Activated naive CD4-positive, alpha-beta T cell treated with anti-CD3 and anti-CD28 coated beads for 36 hours (primary cell): ENCODE data around the gene HS6ST1. TPM values are rescaled to one million over a fixed set of nuclear protein-coding genes. Genes with fewer than 3 reads are reported as not detected.
"Not testable (repeated sequence)": the region's sequence is repeated elsewhere in the genome, so short reads cannot be mapped to it uniquely, and the experiment has no call there.

Source experiments
- CTCF ChIA-PET: fragments of 350-600 bp; sonication (Branson Sonifier 250); formaldehyde crosslinking; loops from one replicate; lab custom pipeline; 2021; ENCODE audit warnings: antibody characterized with exemption; lab: Charles Lee
- DNase-seq: peaks from one replicate; pipeline ENCODE4 v3.0.0-alpha.2; 2020
- H3K27ac Mint-ChIP-seq: one replicate; pipeline ENCODE4 v1.8.0; 2021; ENCODE audit warnings: mild to moderate bottlenecking, mixed read lengths
- H3K27me3 Mint-ChIP-seq: one replicate; pipeline ENCODE4 v1.8.0; 2021; ENCODE audit warnings: low read depth, mixed read lengths
- H3K36me3 Mint-ChIP-seq: one replicate; pipeline ENCODE4 v1.8.0; 2021; ENCODE audit warnings: low read depth, mixed read lengths
- H3K4me1 Mint-ChIP-seq: one replicate; pipeline ENCODE4 v1.8.0; 2021; ENCODE audit warnings: low read depth, mixed read lengths
- H3K4me3 Mint-ChIP-seq: one replicate; pipeline ENCODE4 v1.8.0; 2021; ENCODE audit warnings: mild to moderate bottlenecking, moderate library complexity, mixed read lengths
- H3K9me3 Mint-ChIP-seq: one replicate; pipeline ENCODE4 v1.8.0; 2021; ENCODE audit warnings: mixed read lengths
- intact Hi-C: fragments of 100-400 bp; cut with micrococcal nuclease; formaldehyde crosslinking; loops from one replicate; pipeline ENCODE4 v1.15.1; 2023
- total RNA-seq, 2 experiments: library from RNA; stranded (reverse); gene quantifications; one replicate each; pipeline ENCODE4 v1.2.3, GENCODE V29; 2021

HS6ST1 gene
- total RNA-seq, 2 experiments from 2014 or later, result 8.1 to 8.2 TPM

- intact Hi-C loops, result no loop called here
- Mint-ChIP-seq H3K4me3 (no peak overlapping the region), H3K4me1 (peaks cover under 1% of the 10 kb centered on the region), H3K27ac (no peak overlapping the region), H3K9me3 (peaks cover 15% of the 10 kb centered on the region), H3K27me3 (no peaks in the 10 kb centered on the region), H3K36me3 (peaks cover 26% of the 10 kb centered on the region)
- CTCF ChIA-PET, result no interaction called here
- no peak for DNase-seq
Measured at GRCh38 chr2:128275498-128276045, 43.1 kb downstream of the HS6ST1 start.

DNA sequence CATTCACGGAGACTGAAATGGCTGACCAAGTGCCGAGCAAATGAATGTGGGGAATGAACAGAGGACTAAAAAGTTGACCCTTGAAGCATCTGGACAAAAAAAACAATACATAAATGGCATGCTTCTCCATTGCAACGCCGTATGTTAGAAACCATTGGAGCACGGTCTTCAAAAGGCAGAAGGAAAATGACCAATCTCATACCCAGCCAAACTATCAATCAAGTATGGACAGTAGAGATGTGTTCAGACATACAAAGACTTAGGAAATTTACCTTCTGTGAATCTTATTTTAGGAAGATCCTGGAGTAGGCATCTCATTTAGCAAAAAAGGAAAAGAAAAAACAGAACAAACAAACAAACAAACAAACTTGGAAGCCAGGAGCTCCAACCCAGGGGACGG, 44.5 kb downstream of the HS6ST1 start:
- intact Hi-C loops, result no loop called here
- DNase-seq, result no peak
- H3K27ac Mint-ChIP-seq, result no peak overlapping the region
- H3K9me3 Mint-ChIP-seq, result peaks cover 15% of the 10 kb centered on the region
- H3K4me3 Mint-ChIP-seq, result no peak overlapping the region
- H3K4me1 Mint-ChIP-seq, result no peaks in the 10 kb centered on the region
- H3K27me3 Mint-ChIP-seq, result no peaks in the 10 kb centered on the region
- H3K36me3 Mint-ChIP-seq, result peaks cover 26% of the 10 kb centered on the region
- CTCF ChIA-PET, result no interaction called here

DNA sequence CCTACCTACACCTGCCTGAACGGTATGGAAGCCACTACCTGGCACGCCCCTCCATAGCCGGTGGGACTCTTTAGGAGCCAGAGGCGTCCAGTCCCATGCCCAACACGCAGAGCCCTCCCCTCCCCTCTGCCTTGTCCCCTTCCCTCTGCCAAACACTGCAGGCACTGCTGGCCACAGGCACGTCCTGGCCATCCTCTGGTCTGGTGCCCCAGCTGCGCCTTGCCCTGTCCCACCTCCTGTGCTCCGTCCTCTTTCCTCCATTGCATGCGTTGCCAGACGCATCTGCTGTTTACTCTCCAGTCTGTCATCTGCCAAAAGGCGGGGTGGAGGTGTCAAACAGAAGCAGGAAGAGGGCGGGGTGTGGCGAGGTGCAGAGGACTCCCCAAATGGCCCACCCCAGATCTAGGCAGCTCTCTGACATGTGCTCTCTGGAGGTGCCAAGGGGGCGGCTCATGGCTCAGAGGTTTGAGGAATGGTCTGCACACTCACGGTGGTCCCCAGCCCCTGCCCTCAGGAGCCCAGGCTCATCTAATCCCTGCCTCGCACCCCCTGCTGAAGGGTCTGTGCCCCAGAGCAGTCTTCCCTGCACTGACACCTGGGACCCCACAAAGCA, 45.1 kb downstream of the HS6ST1 start:
- Mint-ChIP-seq H3K4me1 (no peaks in the 10 kb centered on the region), H3K36me3 (peaks cover 26% of the 10 kb centered on the region), H3K27ac (no peak overlapping the region), H3K9me3 (peaks cover 15% of the 10 kb centered on the region), H3K27me3 (no peaks in the 10 kb centered on the region), H3K4me3 (no peak overlapping the region)
- intact Hi-C loops, result no loop called here
- CTCF ChIA-PET, result no interaction called here
- no peak for DNase-seq

- Mint-ChIP-seq H3K9me3 (peaks cover 15% of the 10 kb centered on the region), H3K4me1 (no peaks in the 10 kb centered on the region), H3K27ac (no peak overlapping the region), H3K4me3 (no peak overlapping the region), H3K27me3 (no peaks in the 10 kb centered on the region), H3K36me3 (peaks cover 26% of the 10 kb centered on the region)
- intact Hi-C loops, result no loop called here
- DNase-seq, result no peak
- CTCF ChIA-PET, result no interaction called here
Measured at GRCh38 chr2:128272601-128273468, 45.8 kb downstream of the HS6ST1 start.

DNA sequence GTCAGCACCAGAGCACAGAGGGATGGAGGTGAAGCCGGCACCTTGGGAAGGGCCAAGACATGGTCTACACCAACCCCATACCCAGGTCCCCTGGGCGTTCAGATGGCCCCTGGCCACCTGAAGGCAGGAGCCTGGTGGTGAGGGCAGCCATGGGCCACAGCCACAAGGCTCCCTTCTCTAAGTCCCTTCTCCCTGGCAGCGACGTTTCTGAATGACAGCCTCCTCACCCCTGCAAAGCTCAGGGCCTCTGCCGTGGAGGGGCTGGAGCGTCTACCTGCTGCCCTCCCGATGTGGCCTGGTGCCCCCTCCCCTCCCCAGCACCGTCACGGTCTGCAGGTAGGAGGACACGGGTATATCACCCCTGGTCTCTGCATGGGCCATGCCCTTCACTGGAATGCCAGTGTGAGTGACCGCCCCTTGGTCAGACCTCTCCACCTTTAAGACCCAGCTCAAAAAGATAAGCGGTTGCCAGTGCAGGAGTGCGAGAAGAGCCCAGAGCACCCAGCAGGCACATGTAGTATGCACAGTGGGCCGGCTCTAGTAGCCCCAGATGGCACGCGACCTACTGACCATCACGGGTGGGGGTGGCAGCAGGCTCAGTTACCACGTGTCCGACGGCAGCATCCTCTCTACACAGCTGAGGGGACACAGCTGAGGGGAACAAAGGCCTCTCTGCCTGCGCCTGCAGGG, 46.6 kb downstream of the HS6ST1 start:
- CTCF ChIA-PET, result no interaction called here
- no peak overlapping the region for H3K4me3 Mint-ChIP-seq
- peaks cover 26% of the 10 kb centered on the region for H3K36me3 Mint-ChIP-seq
- no peak overlapping the region for H3K27ac Mint-ChIP-seq
- no peaks in the 10 kb centered on the region for H3K27me3 Mint-ChIP-seq
- H3K4me1 Mint-ChIP-seq, result no peaks in the 10 kb centered on the region
- intact Hi-C loops, result no loop called here
- no peak for DNase-seq
- peaks cover 15% of the 10 kb centered on the region for H3K9me3 Mint-ChIP-seq

- CTCF ChIA-PET, result no interaction called here
- no peak for DNase-seq
- no peaks in the 10 kb centered on the region for H3K27me3 Mint-ChIP-seq
- H3K27ac Mint-ChIP-seq, result no peak overlapping the region
- H3K4me3 Mint-ChIP-seq, result no peak overlapping the region
- no peaks in the 10 kb centered on the region for H3K4me1 Mint-ChIP-seq
- intact Hi-C loops, result no loop called here
- H3K36me3 Mint-ChIP-seq, result peaks cover 23% of the 10 kb centered on the region
- H3K9me3 Mint-ChIP-seq, result peaks cover 15% of the 10 kb centered on the region
Measured at GRCh38 chr2:128271597-128271910, 47.1 kb downstream of the HS6ST1 start.

- intact Hi-C loops, result no loop called here
- Mint-ChIP-seq H3K27ac (no peak overlapping the region), H3K4me1 (no peaks in the 10 kb centered on the region), H3K4me3 (no peak overlapping the region), H3K27me3 (no peaks in the 10 kb centered on the region), H3K9me3 (peaks cover 15% of the 10 kb centered on the region), H3K36me3 (peaks cover 17% of the 10 kb centered on the region)
- no peak for DNase-seq
- CTCF ChIA-PET, result no interaction called here
Measured at GRCh38 chr2:128270672-128271596, 47.7 kb downstream of the HS6ST1 start.

DNA sequence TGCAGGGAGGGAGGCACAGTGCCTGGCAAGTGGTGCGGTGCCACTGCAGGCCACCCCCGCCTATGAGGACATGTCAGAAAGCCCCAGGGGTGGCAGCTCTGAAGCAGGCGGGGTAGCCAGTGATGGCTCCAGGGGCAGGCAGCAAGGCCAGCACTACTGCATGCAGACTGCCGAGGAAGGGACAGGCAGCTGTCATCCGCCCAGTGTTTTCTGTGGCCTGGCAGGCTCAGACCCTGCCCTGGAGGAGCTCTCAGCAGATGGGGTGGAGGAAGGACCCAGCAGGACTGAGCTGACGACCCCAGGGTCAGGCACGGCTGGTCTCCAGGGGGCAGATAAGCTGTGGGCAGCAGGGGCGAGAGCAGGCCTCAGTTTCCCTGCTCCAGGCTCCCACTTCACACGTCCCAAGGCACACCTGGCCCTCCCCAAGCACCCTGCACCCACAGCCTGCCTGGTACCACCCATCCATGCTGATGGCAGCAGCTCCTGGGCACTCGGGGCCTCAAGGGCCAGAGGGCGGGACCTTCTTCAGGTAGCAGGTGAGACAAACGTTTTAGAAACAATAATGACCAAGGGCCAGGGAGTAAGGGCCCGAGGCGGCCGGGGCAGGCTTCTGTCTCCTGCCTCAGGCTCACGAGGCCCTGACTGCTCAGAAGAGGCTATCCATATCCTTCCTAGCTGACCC, 48.5 kb downstream of the HS6ST1 start:
- H3K4me3 Mint-ChIP-seq, result no peak overlapping the region
- peaks cover 9% of the 10 kb centered on the region for H3K9me3 Mint-ChIP-seq
- intact Hi-C loops, result no loop called here
- peaks cover 12% of the 10 kb centered on the region for H3K36me3 Mint-ChIP-seq
- CTCF ChIA-PET, result no interaction called here
- no peaks in the 10 kb centered on the region for H3K4me1 Mint-ChIP-seq
- no peak for DNase-seq
- H3K27me3 Mint-ChIP-seq, result no peaks in the 10 kb centered on the region
- H3K27ac Mint-ChIP-seq, result no peak overlapping the region

- DNase-seq, result no peak
- H3K4me1 Mint-ChIP-seq, result no peaks in the 10 kb centered on the region
- H3K4me3 Mint-ChIP-seq, result no peak overlapping the region
- intact Hi-C loops, result no loop called here
- H3K36me3 Mint-ChIP-seq, result peaks cover 7% of the 10 kb centered on the region
- no peaks in the 10 kb centered on the region for H3K27me3 Mint-ChIP-seq
- no peak overlapping the region for H3K27ac Mint-ChIP-seq
- CTCF ChIA-PET, result no interaction called here
- H3K9me3 Mint-ChIP-seq, result peaks cover 5% of the 10 kb centered on the region
Measured at GRCh38 chr2:128269063-128269989, 49.3 kb downstream of the HS6ST1 start.

DNA sequence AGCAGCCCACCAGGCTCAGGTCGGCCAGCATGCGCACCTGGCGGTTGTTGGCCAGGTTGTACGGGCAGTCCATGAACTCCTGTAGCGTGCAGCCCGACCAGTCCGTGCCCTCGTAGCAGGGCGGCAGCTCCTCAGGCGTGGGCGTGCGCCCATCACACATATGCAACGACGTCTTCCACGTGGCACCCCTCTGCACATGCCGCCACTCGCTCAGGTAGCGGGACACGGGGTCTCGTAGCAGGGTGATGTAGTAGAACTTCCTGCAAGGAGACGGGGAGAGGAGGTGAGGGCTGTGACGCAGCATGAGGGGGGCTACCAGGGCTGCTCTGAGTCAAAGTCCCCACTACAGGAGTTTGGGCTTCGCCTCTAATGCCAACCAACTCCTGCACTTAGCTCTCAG, 50.1 kb downstream of the HS6ST1 start:
- H3K27ac Mint-ChIP-seq, H3K4me1 Mint-ChIP-seq, H3K9me3 Mint-ChIP-seq, H3K36me3 Mint-ChIP-seq, CTCF ChIA-PET, DNase-seq, intact Hi-C loops, H3K4me3 Mint-ChIP-seq, H3K27me3 Mint-ChIP-seq: not testable (repeated sequence)

DNA sequence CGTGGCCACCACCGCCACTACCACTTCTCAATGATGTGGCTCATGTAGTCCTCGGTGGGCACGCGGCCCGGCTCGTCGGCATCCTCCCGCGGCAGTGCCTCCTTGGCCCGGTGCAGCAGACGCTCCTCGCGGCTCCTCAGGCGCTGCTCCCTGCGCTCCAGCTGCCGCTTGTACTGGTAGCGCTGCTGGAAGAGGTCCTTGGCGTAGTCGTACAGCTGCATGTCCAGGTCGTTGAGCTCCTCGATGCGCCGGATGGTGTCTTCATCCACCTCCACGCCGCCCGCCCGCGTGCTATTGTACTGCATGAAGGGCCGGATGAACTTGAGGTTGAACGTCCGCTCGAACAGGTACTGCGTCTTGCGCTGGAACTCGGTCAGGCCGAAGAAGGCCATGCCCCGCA, 50.5 kb downstream of the HS6ST1 start:
- CTCF ChIA-PET, DNase-seq, H3K4me3 Mint-ChIP-seq, H3K4me1 Mint-ChIP-seq, H3K36me3 Mint-ChIP-seq, intact Hi-C loops, H3K27ac Mint-ChIP-seq, H3K9me3 Mint-ChIP-seq, H3K27me3 Mint-ChIP-seq: not testable (repeated sequence)
